ENCODE measurements around the gene DUSP10.

DUSP10 gene

DNA sequence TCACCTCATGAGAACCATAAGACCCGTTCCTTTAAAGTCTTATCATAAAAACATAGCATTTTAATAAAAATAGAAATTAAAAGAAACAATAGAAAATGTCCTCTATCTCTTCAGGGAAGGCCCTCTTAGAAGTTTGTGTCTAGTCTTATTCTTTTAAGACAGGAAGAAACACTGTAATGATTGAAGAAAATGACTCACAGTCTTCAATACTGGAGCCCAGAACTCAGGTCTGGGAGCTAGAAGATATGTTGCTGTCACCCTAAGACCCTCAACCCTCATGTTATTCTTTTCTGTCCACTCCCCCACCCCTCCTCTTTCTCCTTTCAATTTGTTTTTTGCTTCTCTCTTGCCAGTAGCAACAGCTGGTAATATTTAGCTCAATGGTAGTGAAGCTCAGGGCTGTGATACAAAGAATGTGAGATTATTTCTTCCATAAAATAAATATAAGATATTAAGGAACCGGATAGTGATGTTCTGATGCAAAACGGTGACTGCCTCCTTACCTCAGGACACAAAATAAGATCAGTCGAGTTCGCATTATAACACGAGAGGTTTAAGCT lies 12.0 kb downstream of the DUSP10 start:
- Mint-ChIP-seq H3K36me3 (ENCODE audit: low read depth) (peaks cover 36% of the 10 kb centered on the region), H3K9me3 (peaks cover 3% of the 10 kb centered on the region), H3K27ac (no peak overlapping the region), H3K4me3 (no peak overlapping the region), H3K4me1 (ENCODE audit: low read depth) (peaks cover 83% of the 10 kb centered on the region), H3K27me3 (no peaks in the 10 kb centered on the region)
- no peak for DNase-seq

DNA sequence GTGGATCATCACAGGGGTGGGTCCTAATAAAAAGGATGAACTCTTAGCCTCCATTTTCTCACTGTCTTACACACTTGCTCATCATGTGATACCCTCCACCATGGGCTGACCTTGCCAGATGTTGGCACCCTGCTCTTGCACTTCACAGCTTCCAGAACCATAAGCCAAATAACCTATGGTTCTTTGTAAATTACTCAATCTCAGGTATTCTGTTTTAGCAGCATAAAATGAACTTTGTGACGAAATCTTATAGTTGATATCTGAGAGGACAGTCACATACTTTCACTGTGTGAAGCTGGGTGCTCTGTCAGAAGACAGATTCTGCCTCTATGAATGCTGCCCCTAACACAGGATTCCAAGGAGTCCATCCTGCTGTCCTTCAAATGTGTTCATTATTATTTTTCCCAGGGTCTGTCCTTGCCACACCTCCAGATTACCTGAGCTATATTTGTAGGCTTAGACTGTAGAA lies 13.8 kb downstream of the DUSP10 start:
- Mint-ChIP-seq H3K4me3 (no peak overlapping the region), H3K4me1 (ENCODE audit: low read depth) (peaks cover 83% of the 10 kb centered on the region), H3K9me3 (peaks cover 15% of the 10 kb centered on the region), H3K27me3 (no peaks in the 10 kb centered on the region), H3K36me3 (ENCODE audit: low read depth) (peaks cover 48% of the 10 kb centered on the region), H3K27ac (peak overlapping the region; percentile 95)
- DNase-seq, result no peak

GRCh38 chr1:221727146-221728036 lies 14.5 kb downstream of the DUSP10 start:
- peak overlapping the region; percentile 95 for H3K27ac Mint-ChIP-seq
- no peak for DNase-seq
- peaks cover 22% of the 10 kb centered on the region for H3K9me3 Mint-ChIP-seq
- H3K4me1 Mint-ChIP-seq (ENCODE audit: low read depth), result peaks cover 83% of the 10 kb centered on the region
- H3K36me3 Mint-ChIP-seq (ENCODE audit: low read depth), result peaks cover 54% of the 10 kb centered on the region
- peak overlapping the region; percentile 64 for H3K4me3 Mint-ChIP-seq
- no peaks in the 10 kb centered on the region for H3K27me3 Mint-ChIP-seq

DNA sequence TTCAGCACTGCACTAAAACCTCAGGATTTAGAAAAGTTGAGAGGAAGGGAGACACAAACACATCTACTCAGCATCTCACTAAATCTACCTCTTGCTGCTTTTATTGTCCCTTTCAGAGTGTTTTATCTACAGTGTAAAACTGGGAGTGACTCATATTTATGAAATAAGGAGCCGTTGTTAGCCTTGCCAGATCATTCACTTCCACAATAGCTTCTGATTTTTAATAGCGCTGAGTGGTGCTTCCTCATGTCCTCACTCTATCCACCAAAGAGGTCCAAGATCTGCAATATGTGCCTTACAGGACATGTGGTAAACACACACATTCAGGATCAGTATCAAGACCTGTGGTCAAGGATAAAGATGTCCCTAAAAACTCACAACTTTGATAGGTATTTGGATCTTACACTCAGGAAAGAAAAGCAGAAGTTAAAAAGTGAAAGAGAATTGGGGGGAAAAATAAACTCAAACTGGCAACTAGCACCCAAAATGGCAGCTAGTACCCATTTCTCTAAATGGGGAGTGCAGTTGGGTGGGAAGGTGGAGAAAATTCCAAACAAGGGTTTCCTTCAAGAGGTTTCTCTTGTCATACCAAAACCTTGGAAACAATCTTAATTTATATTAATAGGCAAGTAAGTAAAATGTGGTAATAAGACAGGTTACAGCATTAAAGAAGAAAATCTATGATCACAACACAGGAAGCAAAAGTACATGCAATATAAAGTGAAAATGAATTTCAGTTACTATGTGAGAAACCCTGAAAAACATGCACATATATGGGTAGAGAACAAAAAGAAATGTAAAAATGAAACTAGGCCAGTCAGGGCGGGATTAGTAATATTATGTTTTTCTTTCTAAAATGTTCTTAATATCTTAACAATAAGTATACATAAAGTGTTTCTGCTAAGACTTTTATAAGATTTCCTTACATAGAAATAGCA lies 15.9 kb downstream of the DUSP10 start:
- Mint-ChIP-seq H3K9me3 (peaks cover 24% of the 10 kb centered on the region), H3K27me3 (no peaks in the 10 kb centered on the region), H3K27ac (peak overlapping the region; percentile 95), H3K4me1 (ENCODE audit: low read depth) (peaks cover 84% of the 10 kb centered on the region), H3K4me3 (peak overlapping the region; percentile 64), H3K36me3 (ENCODE audit: low read depth) (peaks cover 57% of the 10 kb centered on the region)
- no peak for DNase-seq

DNA sequence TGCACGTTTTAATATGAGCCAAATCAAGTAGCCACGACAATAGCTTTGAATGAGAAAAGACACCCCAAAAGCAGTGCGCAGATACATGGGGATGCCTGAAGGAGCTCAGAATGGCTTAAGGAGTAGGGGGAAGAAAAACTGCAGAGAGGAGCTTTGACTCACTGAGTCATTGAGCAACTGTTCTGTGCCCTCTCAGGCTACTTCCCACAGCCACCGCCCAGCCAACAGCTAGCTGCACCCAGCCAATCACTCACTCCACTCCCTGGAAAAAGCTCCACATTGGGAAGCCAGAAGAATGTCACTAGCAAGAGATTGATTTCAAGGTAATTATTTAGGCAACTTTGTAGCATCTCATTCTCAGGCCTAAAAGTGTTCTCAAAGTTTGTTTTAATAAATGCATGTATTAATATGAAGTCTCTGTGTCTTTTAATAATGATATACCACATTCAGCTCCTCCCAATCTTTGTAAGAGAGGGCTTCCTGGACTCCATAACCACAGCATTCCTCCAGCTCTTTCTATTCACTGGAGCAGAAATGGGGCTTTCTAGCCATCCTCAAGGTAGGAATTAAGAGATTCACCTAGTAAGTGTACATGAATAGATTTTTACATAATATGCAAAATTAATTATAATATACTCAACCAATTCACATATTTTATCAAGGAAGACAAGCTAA lies 16.8 kb downstream of the DUSP10 start:
- peaks cover 81% of the 10 kb centered on the region for H3K4me1 Mint-ChIP-seq (ENCODE audit: low read depth)
- peaks cover 24% of the 10 kb centered on the region for H3K9me3 Mint-ChIP-seq
- H3K27ac Mint-ChIP-seq, result peak overlapping the region; percentile 77
- H3K27me3 Mint-ChIP-seq, result no peaks in the 10 kb centered on the region
- DNase-seq, result no peak
- H3K4me3 Mint-ChIP-seq, result no peak overlapping the region
- H3K36me3 Mint-ChIP-seq (ENCODE audit: low read depth), result peaks cover 54% of the 10 kb centered on the region

DNA sequence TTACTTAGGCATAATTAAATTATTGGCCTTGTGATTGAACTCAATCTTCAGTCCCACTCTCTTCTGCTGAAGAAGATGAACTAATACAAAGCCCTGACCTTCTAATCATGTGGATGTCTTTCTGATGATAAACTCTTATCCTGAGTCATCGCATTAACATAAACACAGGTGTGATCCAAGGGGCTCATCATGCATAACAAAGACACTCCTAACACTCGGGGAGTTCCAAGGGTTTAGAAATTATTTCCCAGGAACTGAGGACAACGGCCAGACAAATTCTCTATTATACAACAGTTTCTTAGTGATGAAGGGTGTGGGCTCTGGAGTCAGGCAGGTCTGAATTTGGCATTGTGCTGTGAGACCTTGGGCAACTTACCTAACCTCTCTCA lies 18.0 kb downstream of the DUSP10 start:
- Mint-ChIP-seq H3K27ac (no peak overlapping the region), H3K4me3 (no peak overlapping the region), H3K4me1 (ENCODE audit: low read depth) (peaks cover 68% of the 10 kb centered on the region), H3K36me3 (ENCODE audit: low read depth) (peaks cover 48% of the 10 kb centered on the region), H3K27me3 (no peaks in the 10 kb centered on the region), H3K9me3 (peaks cover 24% of the 10 kb centered on the region)
- no peak for DNase-seq

GRCh38 chr1:221723018-221723847 lies 18.7 kb downstream of the DUSP10 start:
- peaks cover 67% of the 10 kb centered on the region for H3K4me1 Mint-ChIP-seq (ENCODE audit: low read depth)
- H3K36me3 Mint-ChIP-seq (ENCODE audit: low read depth), result peaks cover 48% of the 10 kb centered on the region
- DNase-seq, result no peak
- H3K9me3 Mint-ChIP-seq, result peaks cover 24% of the 10 kb centered on the region
- no peaks in the 10 kb centered on the region for H3K27me3 Mint-ChIP-seq
- no peak overlapping the region for H3K4me3 Mint-ChIP-seq
- no peak overlapping the region for H3K27ac Mint-ChIP-seq

DNA sequence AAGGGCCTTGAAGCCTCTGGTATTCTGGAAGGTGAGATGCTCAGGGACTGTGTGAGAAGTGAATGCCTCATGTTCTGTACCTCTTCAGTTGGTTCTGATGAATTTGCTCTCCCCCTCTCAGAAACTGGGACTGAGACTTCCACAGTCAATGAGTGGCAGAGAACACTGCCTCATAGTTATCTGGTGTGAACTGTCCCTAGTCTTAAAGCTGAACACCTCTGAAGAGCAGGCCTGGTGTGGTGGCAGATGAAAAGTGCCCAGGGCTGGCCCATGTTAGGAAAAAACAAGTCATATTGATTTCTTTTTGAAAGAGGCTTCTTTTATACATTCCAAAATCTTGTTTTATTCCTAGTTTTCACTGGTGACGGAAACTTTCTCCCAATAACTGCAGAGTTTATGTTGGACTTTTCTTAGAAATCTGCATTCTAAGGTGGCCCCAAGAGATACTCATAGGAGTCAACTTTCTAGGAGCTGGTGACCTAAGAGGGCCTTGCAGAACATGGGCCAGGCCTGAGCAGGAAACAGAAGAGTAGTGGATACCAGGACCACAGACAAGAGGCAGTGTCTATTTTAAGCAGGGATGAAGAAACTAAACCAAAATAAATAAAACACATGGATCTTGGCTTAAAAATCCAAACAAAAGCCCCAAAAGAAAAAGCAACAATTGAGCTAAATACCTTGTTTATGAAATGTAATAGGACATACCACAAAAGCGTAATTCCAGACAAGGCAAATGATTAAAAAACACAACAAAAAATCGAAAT lies 19.5 kb downstream of the DUSP10 start:
- H3K4me1 Mint-ChIP-seq (ENCODE audit: low read depth), result peaks cover 60% of the 10 kb centered on the region
- H3K27ac Mint-ChIP-seq, result no peak overlapping the region
- no peaks in the 10 kb centered on the region for H3K27me3 Mint-ChIP-seq
- peaks cover 22% of the 10 kb centered on the region for H3K9me3 Mint-ChIP-seq
- H3K36me3 Mint-ChIP-seq (ENCODE audit: low read depth), result peaks cover 45% of the 10 kb centered on the region
- H3K4me3 Mint-ChIP-seq, result no peak overlapping the region
- DNase-seq, result no peak

- H3K4me1 Mint-ChIP-seq (ENCODE audit: low read depth), result peaks cover 57% of the 10 kb centered on the region
- no peak overlapping the region for H3K4me3 Mint-ChIP-seq
- no peaks in the 10 kb centered on the region for H3K27me3 Mint-ChIP-seq
- no peak for DNase-seq
- peaks cover 22% of the 10 kb centered on the region for H3K9me3 Mint-ChIP-seq
- no peak overlapping the region for H3K27ac Mint-ChIP-seq
- peaks cover 46% of the 10 kb centered on the region for H3K36me3 Mint-ChIP-seq (ENCODE audit: low read depth)
These were observed 21.3 kb downstream of the DUSP10 start for GRCh38 chr1:221720545-221720944.

DNA sequence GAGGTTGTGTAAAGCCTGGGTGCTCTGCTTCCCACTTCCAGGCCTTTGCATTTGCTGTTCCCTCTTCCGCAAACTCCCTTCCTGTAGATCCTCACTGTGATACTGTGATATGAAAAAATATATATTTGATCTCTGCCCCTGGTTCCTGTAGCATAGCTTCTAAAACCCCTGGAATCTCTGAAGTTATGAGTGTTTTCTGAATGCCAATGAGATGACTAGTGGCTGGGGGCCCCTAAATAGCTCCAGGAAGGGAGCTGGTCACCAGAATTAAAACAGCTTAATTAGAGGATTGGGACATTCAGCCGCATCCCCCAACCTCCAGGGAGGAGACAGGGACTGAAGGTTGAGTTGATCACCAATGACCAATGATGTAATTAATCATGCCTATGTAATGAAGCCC lies 21.9 kb downstream of the DUSP10 start:
- no peak overlapping the region for H3K27ac Mint-ChIP-seq
- peaks cover 21% of the 10 kb centered on the region for H3K9me3 Mint-ChIP-seq
- H3K4me1 Mint-ChIP-seq (ENCODE audit: low read depth), result peaks cover 59% of the 10 kb centered on the region
- H3K36me3 Mint-ChIP-seq (ENCODE audit: low read depth), result peaks cover 47% of the 10 kb centered on the region
- H3K4me3 Mint-ChIP-seq, result no peak overlapping the region
- no peak for DNase-seq
- H3K27me3 Mint-ChIP-seq, result no peaks in the 10 kb centered on the region

- no peaks in the 10 kb centered on the region for H3K27me3 Mint-ChIP-seq
- no peak overlapping the region for H3K27ac Mint-ChIP-seq
- H3K9me3 Mint-ChIP-seq, result peaks cover 20% of the 10 kb centered on the region
- no peak overlapping the region for H3K4me3 Mint-ChIP-seq
- peaks cover 48% of the 10 kb centered on the region for H3K36me3 Mint-ChIP-seq (ENCODE audit: low read depth)
- peaks cover 60% of the 10 kb centered on the region for H3K4me1 Mint-ChIP-seq (ENCODE audit: low read depth)
- DNase-seq, result no peak
These were observed 22.7 kb downstream of the DUSP10 start for GRCh38 chr1:221719278-221719597.

DNA sequence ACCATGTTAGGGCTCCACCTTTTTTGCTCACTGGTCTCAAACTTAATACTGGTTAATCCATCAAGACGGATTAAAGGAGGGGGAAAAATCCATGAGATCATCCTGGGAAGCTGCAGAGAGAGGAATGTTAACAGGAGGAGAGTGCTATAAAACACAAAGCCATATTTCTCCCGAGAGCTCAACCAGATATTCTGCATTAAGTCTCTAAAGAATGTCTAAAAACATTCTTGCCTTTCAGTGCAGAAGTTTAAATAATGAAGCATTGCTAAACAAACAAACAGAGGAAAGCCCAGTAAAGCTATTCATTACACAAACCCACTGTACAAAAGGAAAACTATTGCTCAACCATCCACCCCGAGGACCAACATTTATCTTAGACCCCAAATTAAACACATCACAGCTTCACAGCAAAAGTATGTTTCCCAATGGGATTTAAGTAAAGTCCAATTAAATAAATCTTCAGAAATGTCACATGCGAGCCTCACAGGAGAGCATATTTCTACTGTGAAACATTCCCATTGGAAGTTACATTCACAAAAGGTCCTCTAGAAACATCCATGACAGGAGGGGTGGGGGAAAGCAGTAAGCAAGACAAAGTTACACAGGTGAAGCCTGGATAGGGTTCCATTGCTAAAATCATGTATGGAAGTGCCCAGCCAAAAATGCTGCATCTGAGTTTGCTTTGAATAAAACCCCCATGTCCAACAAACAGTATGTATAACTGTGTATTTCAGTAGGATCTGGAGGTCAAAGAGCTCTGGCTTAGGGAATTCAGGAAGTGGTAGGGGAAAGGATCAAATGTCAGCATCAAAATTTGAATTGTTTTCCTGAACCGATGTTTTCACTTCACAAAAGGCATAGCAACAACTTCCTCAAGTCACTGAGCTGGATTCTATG lies 23.3 kb downstream of the DUSP10 start:
- H3K4me1 Mint-ChIP-seq (ENCODE audit: low read depth), result peaks cover 62% of the 10 kb centered on the region

More for the DNA sequence above, 23.3 kb downstream of the DUSP10 start:
- Mint-ChIP-seq H3K9me3 (peaks cover 15% of the 10 kb centered on the region), H3K27me3 (no peaks in the 10 kb centered on the region), H3K4me3 (no peak overlapping the region), H3K36me3 (ENCODE audit: low read depth) (peaks cover 46% of the 10 kb centered on the region), H3K27ac (no peak overlapping the region)
- DNase-seq, result no peak
